Measurements from ENCODE around the gene ATAD1.

The ATAD1 gene

DNA sequence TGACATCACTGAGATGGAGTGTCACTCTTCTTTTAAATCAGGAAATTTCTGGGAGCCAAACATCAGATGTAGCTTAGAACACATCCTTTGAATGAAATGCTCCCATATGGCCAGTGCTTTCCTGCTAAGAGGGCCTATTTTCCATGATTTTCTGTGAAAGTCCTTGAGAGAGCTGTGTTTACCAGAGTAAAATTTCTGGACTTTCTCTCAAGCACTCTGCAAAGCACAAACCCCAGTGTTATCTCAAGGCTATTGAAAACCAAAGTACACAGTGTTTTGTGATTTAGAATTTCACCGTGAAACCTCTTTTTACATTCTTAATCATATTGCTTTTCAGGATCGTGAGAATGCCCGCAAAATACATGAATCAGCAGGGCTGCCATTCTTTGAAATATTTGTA is 104.3 kb downstream of the ATAD1 start:
- DNase-seq (ENCODE audit: low spot score): no peak

DNA sequence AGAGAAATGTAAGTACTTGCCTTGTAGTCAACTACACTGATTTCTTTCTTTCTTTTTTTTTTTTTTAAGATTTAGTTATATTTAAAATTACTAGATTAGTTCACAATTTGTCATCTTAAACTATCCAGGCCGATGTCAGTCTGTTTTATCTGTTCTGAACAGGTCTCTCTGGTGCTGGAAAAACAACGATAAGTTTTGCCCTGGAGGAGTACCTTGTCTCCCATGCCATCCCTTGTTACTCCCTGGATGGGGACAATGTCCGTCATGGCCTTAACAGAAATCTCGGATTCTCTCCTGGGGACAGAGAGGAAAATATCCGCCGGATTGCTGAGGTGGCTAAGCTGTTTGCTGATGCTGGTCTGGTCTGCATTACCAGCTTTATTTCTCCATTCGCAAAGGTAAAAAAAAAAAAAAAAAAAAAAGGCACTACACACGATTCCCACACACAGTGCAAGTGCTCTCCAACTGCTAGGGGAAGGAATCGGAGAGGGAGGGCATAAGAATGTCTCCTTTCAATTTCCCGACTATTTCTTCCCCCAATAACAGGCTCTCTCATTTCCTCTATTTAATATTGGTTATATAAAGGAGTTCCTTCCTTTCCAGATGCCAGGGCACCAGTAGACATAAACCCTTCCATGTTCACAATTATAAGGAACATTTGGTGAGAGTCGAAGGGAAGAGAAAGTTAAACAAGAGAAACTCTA is 105.0 kb downstream of the ATAD1 start:
- DNase-seq (ENCODE audit: low spot score): no peak

DNA sequence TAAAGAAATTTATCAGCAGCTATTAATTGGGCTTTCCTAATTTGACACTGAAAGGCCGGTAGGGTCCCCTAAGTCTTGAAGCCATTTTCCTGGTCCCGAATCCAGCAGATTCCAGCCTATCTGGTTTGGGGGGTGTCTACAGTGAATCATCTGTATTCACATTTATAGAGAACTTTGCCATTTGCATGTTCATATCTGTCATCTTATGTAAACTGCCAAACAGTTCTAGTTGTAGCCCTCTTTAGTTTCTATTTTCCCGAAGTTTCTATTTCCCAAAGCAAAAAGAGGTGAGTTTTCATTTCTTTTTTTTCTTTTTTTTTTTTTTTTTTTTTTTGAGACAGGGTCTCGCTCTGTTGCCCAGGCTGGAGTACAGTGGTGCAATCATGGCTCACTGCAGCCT is 110.8 kb downstream of the ATAD1 start:
- DNase-seq (ENCODE audit: low spot score): no peak

DNA sequence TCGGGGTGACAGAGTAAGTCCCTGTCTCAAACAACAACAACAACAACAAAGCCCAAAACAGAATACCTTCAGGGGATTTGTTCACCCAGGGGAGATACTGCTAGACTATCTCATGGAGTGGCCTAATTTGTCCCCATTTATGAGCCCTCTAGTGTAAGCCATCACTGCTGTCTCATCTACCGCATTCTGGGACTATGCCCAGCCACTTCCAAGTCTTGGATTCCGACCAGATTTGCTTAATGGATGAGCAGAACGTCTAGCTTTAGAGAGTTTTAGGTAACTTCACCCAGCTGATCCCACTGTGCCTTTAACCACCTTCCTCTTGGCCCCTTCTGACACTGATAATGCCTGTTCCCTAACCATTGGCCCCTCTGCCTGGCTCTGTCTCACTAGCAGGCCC is 111.3 kb downstream of the ATAD1 start:
- no peak for DNase-seq (ENCODE audit: low spot score)

DNA sequence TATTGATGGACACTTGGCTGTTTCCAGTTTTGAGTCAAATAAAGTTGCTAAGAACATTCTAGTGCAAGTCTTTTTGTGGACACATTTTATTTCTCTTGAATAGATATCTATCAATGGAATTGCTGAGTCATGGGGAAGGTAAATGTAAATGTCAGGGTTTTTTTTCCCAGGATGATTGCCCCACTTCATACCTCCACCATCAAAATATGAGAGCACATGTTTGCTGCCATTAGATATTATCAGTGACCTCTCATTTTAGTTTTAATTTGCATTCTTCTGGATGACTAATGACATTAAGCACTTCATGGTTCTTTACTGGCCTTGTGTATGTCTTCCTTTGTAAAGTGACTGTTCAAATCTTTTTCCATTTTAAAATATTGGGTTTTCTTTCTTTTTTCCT is 112.7 kb downstream of the ATAD1 start:
- DNase-seq (ENCODE audit: low spot score): peak; percentile 43

DNA sequence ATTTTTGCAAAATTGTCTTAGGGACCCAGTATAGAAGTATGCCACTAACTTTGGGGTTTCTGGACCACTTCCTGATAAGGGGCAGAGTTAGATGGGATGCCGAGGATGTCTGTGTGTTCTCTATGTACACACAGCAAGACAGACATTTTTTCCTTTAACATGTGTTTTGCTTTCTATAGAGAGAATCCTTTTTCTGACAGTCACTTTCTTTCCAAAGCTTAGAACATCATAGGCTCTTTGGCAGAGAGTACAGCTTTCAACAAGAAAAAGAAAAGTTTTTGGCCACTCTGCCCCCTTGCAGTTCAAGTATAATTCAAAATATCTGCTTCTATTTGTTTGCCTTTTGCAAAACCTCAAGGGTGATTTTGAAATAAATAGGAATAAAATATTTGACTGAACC is 114.3 kb downstream of the ATAD1 start:
- no peak for DNase-seq (ENCODE audit: low spot score)

DNA sequence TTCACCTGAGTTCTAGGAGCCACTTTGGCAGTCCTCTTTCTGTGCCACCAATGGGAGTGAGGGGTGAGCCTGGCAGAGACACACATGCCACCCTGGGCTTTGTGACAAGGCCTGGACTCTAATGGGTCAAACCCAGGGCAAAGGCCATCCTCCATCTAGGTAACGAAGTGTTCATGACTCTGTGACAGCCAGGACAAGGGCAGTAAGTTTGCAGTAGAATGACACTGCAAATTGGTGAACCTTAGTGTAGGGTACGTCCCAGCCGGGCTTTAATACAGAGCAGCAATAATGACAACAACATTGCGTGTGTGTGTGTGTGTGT is 115.1 kb downstream of the ATAD1 start:
- no peak for DNase-seq (ENCODE audit: low spot score)

DNA sequence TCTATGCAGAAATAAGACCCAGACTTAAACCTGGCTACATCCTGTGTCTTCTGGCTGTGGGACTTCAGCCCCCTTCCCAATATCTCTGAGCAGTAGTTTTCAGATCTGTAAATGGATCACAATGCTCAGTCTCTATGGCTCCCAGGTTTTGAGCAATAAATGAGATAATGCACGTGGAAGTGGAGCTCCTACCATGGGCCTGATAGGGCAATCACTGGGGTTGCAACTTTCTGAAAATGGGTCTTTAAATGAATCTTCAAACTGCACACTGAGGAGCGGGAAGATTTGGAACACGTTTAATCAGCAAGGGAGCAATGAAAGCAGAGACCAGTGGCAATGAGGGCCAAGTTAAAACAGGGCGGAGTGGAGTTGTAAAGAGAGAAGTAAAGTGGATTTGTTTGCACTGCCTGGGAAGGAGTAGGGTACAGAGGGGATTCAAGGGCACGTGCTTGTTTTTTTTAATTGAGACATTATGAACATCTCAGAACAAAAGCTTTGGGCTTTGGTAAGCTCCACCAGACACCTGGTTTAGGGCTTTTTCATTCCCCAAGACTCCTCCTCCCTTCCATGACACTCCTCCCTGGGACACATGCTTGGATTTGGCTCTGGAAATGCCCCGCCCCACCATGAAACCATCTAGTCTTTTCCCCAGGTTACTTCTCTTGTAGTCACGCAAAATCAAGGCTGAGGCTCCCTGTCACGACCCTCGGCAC is 115.6 kb downstream of the ATAD1 start:
- DNase-seq (ENCODE audit: low spot score): no peak

Measured in GM03348 (cell line).